Activated B cell treated with CpG ODN at 0.5 μM for 24 hours (primary cell): ENCODE measurements around the gene PPP1R14B. TPM values are rescaled to one million over a fixed set of nuclear protein-coding genes. Genes with fewer than 3 reads are reported as not detected.

Source experiments
- ATAC-seq: fragments of 200-7000 bp; cut with Tn5 transposase; one replicate; pipeline ENCODE4 v1.10.0; 2021; ENCODE audit warnings: low read depth, mild to moderate bottlenecking, moderate library complexity
- CTCF ChIA-PET: fragments of 350-600 bp; sonication (Branson Sonifier 250); formaldehyde crosslinking; loops from one replicate; lab custom pipeline; 2021; ENCODE audit warnings: antibody characterized with exemption; lab: Charles Lee
- POLR2A ChIA-PET: fragments of 350-600 bp; sonication (Branson Sonifier 250); formaldehyde crosslinking; loops from one replicate; lab custom pipeline; 2021; ENCODE audit warnings: antibody characterized with exemption; lab: Charles Lee
- DNase-seq: peaks from one replicate; pipeline ENCODE4 v3.0.0; 2022
- H3K27ac Mint-ChIP-seq: one replicate; pipeline ENCODE4 v1.8.0; 2020; ENCODE audit warnings: mixed read lengths
- H3K27me3 Mint-ChIP-seq: one replicate; pipeline ENCODE4 v1.8.0; 2021; ENCODE audit warnings: mixed read lengths
- H3K36me3 Mint-ChIP-seq: one replicate; pipeline ENCODE4 v1.8.0; 2021; ENCODE audit warnings: low read depth, mixed read lengths
- H3K4me1 Mint-ChIP-seq: one replicate; pipeline ENCODE4 v1.8.0; 2021; ENCODE audit warnings: mixed read lengths
- H3K4me3 Mint-ChIP-seq: one replicate; pipeline ENCODE4 v1.8.0; 2020; ENCODE audit warnings: mild to moderate bottlenecking, mixed read lengths
- H3K9me3 Mint-ChIP-seq: one replicate; pipeline ENCODE4 v1.8.0; 2020; ENCODE audit warnings: mixed read lengths
- CTCF ChIP-seq: fragments of 200-600 bp; IDR thresholded peaks from one replicate; pipeline ENCODE4 v1.8.0; 2022; ENCODE audit warnings: antibody characterized with exemption, mild to moderate bottlenecking
- intact Hi-C: fragments of 100-400 bp; cut with micrococcal nuclease; formaldehyde crosslinking; loops from one replicate; pipeline ENCODE4 v1.15.1; 2024
- total RNA-seq: library from RNA; stranded (reverse); gene quantifications from 2 replicates; pipeline ENCODE4 v1.2.3, GENCODE V29; 2022

PPP1R14B gene
- total RNA-seq, 1 donor from 2014 or later, result 112 TPM

- ChIA-PET POLR2A (interaction anchor here (1.3 to 2.0 kb wide), 4 partner anchors 9 to 50 kb away, joined by 4 to 11 read pairs (median 6); partner anchors contain the start of genes NUDT22, STIP1 and TRPT1), CTCF (no interaction called here)
- no peak for ATAC-seq
- Mint-ChIP-seq H3K27me3 (no peaks in the 10 kb centered on the region), H3K9me3 (no peaks in the 10 kb centered on the region), H3K36me3 (peaks cover 36% of the 10 kb centered on the region), H3K4me3 (peak overlapping the region; percentile 90), H3K27ac (peak overlapping the region; percentile 93), H3K4me1 (peaks cover 80% of the 10 kb centered on the region)
- no peak for TF ChIP-seq CTCF
- DNase-seq, result no peak
- intact Hi-C loops, result loop anchor here (1.0 kb wide), 1 partner anchor 35 kb away; no protein-coding TSS in a partner anchor
These were observed 11.1 kb downstream of the PPP1R14B start for GRCh38 chr11:64235437-64236161.

GRCh38 chr11:64234647-64235379 lies 11.9 kb downstream of the PPP1R14B start:
- no peaks in the 10 kb centered on the region for H3K27me3 Mint-ChIP-seq
- peaks cover 30% of the 10 kb centered on the region for H3K36me3 Mint-ChIP-seq
- no peak for TF ChIP-seq CTCF
- ChIA-PET CTCF (no interaction called here), POLR2A (interaction anchor here (0.6 to 2.0 kb wide), 7 partner anchors 9 to 50 kb away, joined by 3 to 11 read pairs (median 4); partner anchors contain the start of genes NUDT22, STIP1 and TRPT1)
- H3K4me1 Mint-ChIP-seq, result peaks cover 76% of the 10 kb centered on the region
- intact Hi-C loops, result loop anchor here (1.0 to 5.0 kb wide), 4 partner anchors 16 to 298 kb away; partner anchors contain the start of genes NAA40, PLCB3, PRDX5 and TRMT112
- peak overlapping the region; percentile 93 for H3K27ac Mint-ChIP-seq
- ATAC-seq, result peak; percentile 49
- no peaks in the 10 kb centered on the region for H3K9me3 Mint-ChIP-seq
- peak; percentile 77 for DNase-seq
- peak overlapping the region; percentile 90 for H3K4me3 Mint-ChIP-seq

GRCh38 chr11:64233913-64234586 lies 12.7 kb downstream of the PPP1R14B start, which contains the start of gene VEGFB:
Gene VEGFB, plus strand, starts transcription at chr11:64234584. Its CDS starts 250 bp downstream, at chr11:64234834.
- DNase-seq (peak; percentile 65), ATAC-seq (peak; percentile 49)
- Mint-ChIP-seq H3K9me3 (no peaks in the 10 kb centered on the region), H3K4me1 (peaks cover 75% of the 10 kb centered on the region), H3K27ac (peak within 1 kb of the TSS; percentile 93), H3K36me3 (peaks cover 27% of the 10 kb centered on the region), H3K27me3 (no peaks in the 10 kb centered on the region), H3K4me3 (peak within 1 kb of the TSS; percentile 90)
- ChIA-PET CTCF (interaction anchor here (1.3 kb wide), 1 partner anchor 70 kb away, joined by 5 read pairs; no protein-coding TSS in a partner anchor), POLR2A (interaction anchor here (0.6 to 12.7 kb wide), 7 partner anchors 8 to 37 kb away, joined by 3 to 191 read pairs (median 3); partner anchors contain the start of genes FERMT3, NUDT22 and TRPT1)
- TF ChIP-seq CTCF, result no peak
- intact Hi-C loops, result loop anchor here (1.0 to 5.0 kb wide), 3 partner anchors 17 to 297 kb away; partner anchors contain the start of genes NAA40, PLCB3, PRDX5 and TRMT112

- ChIA-PET POLR2A (interaction anchor here (0.5 to 12.7 kb wide), 6 partner anchors 8 to 47 kb away, joined by 3 to 191 read pairs (median 4); partner anchors contain the start of genes FERMT3, FKBP2 and STIP1), CTCF (interaction anchor here (0.6 to 1.6 kb wide), 3 partner anchors 13 to 72 kb away, joined by 3 to 5 read pairs (median 3); partner anchors contain the start of gene PPP1R14B)
- Mint-ChIP-seq H3K27ac (peak overlapping the region; percentile 37), H3K9me3 (no peaks in the 10 kb centered on the region), H3K27me3 (no peaks in the 10 kb centered on the region), H3K4me1 (peaks cover 70% of the 10 kb centered on the region), H3K36me3 (peaks cover 18% of the 10 kb centered on the region), H3K4me3 (peak overlapping the region; percentile 66)
- no peak for ATAC-seq
- intact Hi-C loops, result loop anchor here (5.0 kb wide), 2 partner anchors 84 to 296 kb away; partner anchors contain the start of genes NAA40, PRDX5 and TRMT112
- DNase-seq, result no peak
- no peak for TF ChIP-seq CTCF
These were observed 13.8 kb downstream of the PPP1R14B start for GRCh38 chr11:64232967-64233315.
